ENCODE data around the gene EML5.

- TF ChIP-seq POLR2A (IDR thresholded peaks at IDR 0.05), result no peak
- TF ChIP-seq CTCF (IDR thresholded peaks at IDR 0.05), result no peak
- no peak for TF ChIP-seq EP300 (IDR thresholded peaks at IDR 0.05)
- TF ChIP-seq POLR2AphosphoS5 (IDR thresholded peaks at IDR 0.05), result no peak
Measured at GRCh38 chr14:88562532-88562830, 230.3 kb downstream of the EML5 start.

Data from sigmoid colon (tissue), 4 donors.